K562 (cell line): ENCODE results near the gene STOX2.

Experiments used
- CC2D1A ChIP-seq: fragments of 450-650 bp; IDR thresholded peaks from 2 replicates; pipeline ENCODE4 v1.6.1; 2017; ENCODE audit warnings: mild to moderate bottlenecking
- CTBP1 ChIP-seq: fragments of 450-650 bp; IDR thresholded peaks from 2 replicates; pipeline ENCODE4 v1.6.1; 2016; ENCODE audit warnings: borderline replicate concordance
- CTCF ChIP-seq, 3 experiments: IDR thresholded peaks in 2 of 3; conservative IDR thresholded peaks in 1 of 3; 2 replicates each; pipeline ENCODE4 v1.5.1; 2011 to 2012; ENCODE audit warnings: low read length in 3 of 3, mild to moderate bottlenecking in 3 of 3, control low read depth in 2 of 3, improper control_type of control experiment in 1 of 3, inconsistent platforms in 1 of 3, low read depth in 1 of 3, mixed read lengths in 1 of 3, moderate library complexity in 1 of 3; ENCODE audit not compliant: insufficient read depth in 2 of 3
- HES1 ChIP-seq: fragments of 450-650 bp; IDR thresholded peaks from 2 replicates; pipeline ENCODE4 v1.6.1; 2016; ENCODE audit warnings: low read depth, mild to moderate bottlenecking, moderate library complexity
- MYNN ChIP-seq, 2 experiments: sonication (generic); formaldehyde crosslinking in 1 of 2; IDR thresholded peaks; 2 replicates each; pipeline versions ENCODE4 v1.5.0 to v1.6.1; 2016 to 2020; ENCODE audit warnings: antibody characterized with exemption in 1 of 2, missing genetic modification reagents in 1 of 2
- POLR2AphosphoS5 ChIP-seq: IDR thresholded peaks from 2 replicates; pipeline ENCODE4 v1.6.1; 2011; ENCODE audit warnings: mild to moderate bottlenecking, low read depth, low read length, moderate library complexity; ENCODE audit not compliant: control insufficient read depth, insufficient read depth
- SMC3 ChIP-seq: conservative IDR thresholded peaks from 2 replicates; pipeline ENCODE4 v1.6.1; 2011; ENCODE audit warnings: low read depth, low read length, improper control_type of control experiment; ENCODE audit not compliant: insufficient read depth
- SRSF7 ChIP-seq: fragments of 200-400 bp; formaldehyde crosslinking; optimal IDR thresholded peaks from 2 replicates; pipeline ENCODE3; 2017; ENCODE audit warnings: mild to moderate bottlenecking, low read depth, low read length
- XRCC5 ChIP-seq: fragments of 200-400 bp; formaldehyde crosslinking; IDR thresholded peaks from 2 replicates; pipeline ENCODE4 v1.6.1; 2017; ENCODE audit warnings: low read depth, mild to moderate bottlenecking, low read length
- ZFPM2 ChIP-seq: fragments of 250-450 bp; sonication (Bioruptor Pico); IDR thresholded peaks from 2 replicates; pipeline ENCODE4 v1.5.1; 2022; ENCODE audit warnings: mild to moderate bottlenecking

GRCh38 chr4:183926950-183927349 is 21.8 kb downstream of the STOX2 start:
- TF ChIP-seq POLR2AphosphoS5 = no peak
- no peak for TF ChIP-seq CC2D1A
- TF ChIP-seq CTCF (IDR thresholded peaks at IDR 0.05 in 2 of 3, conservative IDR thresholded peaks at IDR 0.05 in 1 of 3; ENCODE audit: insufficient read depth in 2 of 3, low read depth in 1 of 3, low read length in 3 of 3) = no peak
- no peak for TF ChIP-seq XRCC5
- TF ChIP-seq ZFPM2 (CRISPR knock-in tag) = no peak
- TF ChIP-seq HES1 = no peak
- no peak for TF ChIP-seq SMC3
- TF ChIP-seq SRSF7 = no peak
- no peak for TF ChIP-seq MYNN (IDR thresholded peaks at IDR 0.05)
- no peak for TF ChIP-seq MYNN (CRISPR knock-in tag; IDR thresholded peaks at IDR 0.05)
- TF ChIP-seq CTBP1 = no peak
